H9 (cell line): ENCODE results near the gene PNPO. TPM values are rescaled to one million over a fixed set of nuclear protein-coding genes. Genes with fewer than 3 reads are reported as not detected.
A peak's percentile ranks its signal among the peaks of the same experiment; 100 is the strongest.

Source experiments
- DNase-seq: peaks from one replicate; pipeline ENCODE4 v3.0.0-alpha.2; 2017
- H2AFZ ChIP-seq: one replicate; pipeline ENCODE4 v1.6.1; 2013; ENCODE audit warnings: mild to moderate bottlenecking, low read length, control low read depth, moderate library complexity
- H2AK5ac ChIP-seq: 2 replicates; pipeline ENCODE4 v1.6.1; 2013; ENCODE audit warnings: low read length, control low read depth, mixed read lengths; ENCODE audit not compliant: insufficient read length
- H2BK120ac ChIP-seq: one replicate; pipeline ENCODE4 v1.6.1; 2013; ENCODE audit warnings: low read depth, mild to moderate bottlenecking, low read length, control low read depth, inconsistent platforms; ENCODE audit not compliant: poor library complexity, severe bottlenecking
- H2BK12ac ChIP-seq: 2 replicates; pipeline ENCODE4 v1.6.1; 2013; ENCODE audit warnings: low read length, control low read depth, mixed read lengths, low read depth; ENCODE audit not compliant: insufficient read length
- H2BK15ac ChIP-seq: 2 replicates; pipeline ENCODE4 v1.6.1; 2013; ENCODE audit warnings: low read depth, low read length, control low read depth
- H2BK20ac ChIP-seq: one replicate; pipeline ENCODE4 v1.6.1; 2013; ENCODE audit warnings: low read depth, mild to moderate bottlenecking, low read length, control low read depth, inconsistent platforms; ENCODE audit not compliant: poor library complexity, severe bottlenecking
- H2BK5ac ChIP-seq: 2 replicates; pipeline ENCODE4 v1.6.1; 2013; ENCODE audit warnings: low read length, control low read depth, mixed read lengths; ENCODE audit not compliant: insufficient read length
- H3K14ac ChIP-seq: 2 replicates; pipeline ENCODE4 v1.6.1; 2013; ENCODE audit warnings: low read length, control low read depth; ENCODE audit not compliant: insufficient read depth
- H3K18ac ChIP-seq: 2 replicates; pipeline ENCODE4 v1.6.1; 2013; ENCODE audit warnings: low read depth, mild to moderate bottlenecking, mixed read lengths, low read length, control low read depth; ENCODE audit not compliant: insufficient read length
- H3K23ac ChIP-seq: 2 replicates; pipeline ENCODE4 v1.6.1; 2013; ENCODE audit warnings: low read length, control low read depth, mixed read lengths, low read depth; ENCODE audit not compliant: insufficient read length
- H3K23me2 ChIP-seq: 2 replicates; pipeline ENCODE4 v1.6.1; 2013; ENCODE audit warnings: low read depth, mild to moderate bottlenecking, mixed read lengths, low read length, control low read depth; ENCODE audit not compliant: insufficient read length, poor library complexity, severe bottlenecking
- H3K27ac ChIP-seq: 2 replicates; pipeline ENCODE4 v1.5.1; 2013; ENCODE audit warnings: low read length, control low read depth, mixed read lengths, low read depth; ENCODE audit not compliant: insufficient read length
- H3K27me3 ChIP-seq: 2 replicates; pipeline ENCODE4 v1.6.1; 2013; ENCODE audit warnings: low read length, control low read depth, inconsistent platforms; ENCODE audit not compliant: insufficient read depth
- H3K4ac ChIP-seq: 2 replicates; pipeline ENCODE4 v1.6.1; 2013; ENCODE audit warnings: low read depth, mild to moderate bottlenecking, control low read depth, inconsistent platforms, low read length, moderate library complexity
- H3K4me1 ChIP-seq: 2 replicates; pipeline ENCODE4 v1.6.1; 2013; ENCODE audit warnings: low read length, control low read depth, inconsistent platforms; ENCODE audit not compliant: insufficient read depth
- H3K4me2 ChIP-seq: 2 replicates; pipeline ENCODE4 v1.6.1; 2013; ENCODE audit warnings: low read length, control low read depth, mixed read lengths; ENCODE audit not compliant: insufficient read length, insufficient read depth
- H3K56ac ChIP-seq: 2 replicates; pipeline ENCODE4 v1.6.1; 2013; ENCODE audit warnings: low read depth, mild to moderate bottlenecking, mixed read lengths, low read length, control low read depth; ENCODE audit not compliant: insufficient read length
- H3K79me1 ChIP-seq: 2 replicates; pipeline ENCODE4 v1.6.1; 2013; ENCODE audit warnings: low read depth, mild to moderate bottlenecking, moderate library complexity, low read length, control low read depth, inconsistent platforms; ENCODE audit not compliant: insufficient read depth, poor library complexity, severe bottlenecking
- H3K79me2 ChIP-seq: 2 replicates; pipeline ENCODE4 v1.6.1; 2013; ENCODE audit warnings: low read length, control low read depth, inconsistent platforms; ENCODE audit not compliant: insufficient read depth
- H3K9ac ChIP-seq: 2 replicates; pipeline ENCODE4 v1.6.1; 2013; ENCODE audit warnings: low read length, control low read depth, mixed read lengths; ENCODE audit not compliant: insufficient read length; ENCODE audit errors: extremely low read depth
- H3K9me3 ChIP-seq: one replicate; pipeline ENCODE4 v1.6.1; 2013; ENCODE audit warnings: low read depth, low read length, inconsistent platforms; ENCODE audit not compliant: control insufficient read depth
- H3T11ph ChIP-seq: one replicate; pipeline ENCODE4 v1.6.1; 2013; ENCODE audit warnings: mild to moderate bottlenecking, low read length, control low read depth, inconsistent platforms
- H4K20me1 ChIP-seq: one replicate; pipeline ENCODE4 v1.6.1; 2013; ENCODE audit not compliant: control insufficient read depth, insufficient read length, insufficient read depth
- H4K5ac ChIP-seq: 2 replicates; pipeline ENCODE4 v1.6.1; 2013; ENCODE audit warnings: low read depth, mild to moderate bottlenecking, mixed read lengths, low read length, control low read depth; ENCODE audit not compliant: insufficient read length
- H4K8ac ChIP-seq: replicated peaks from 2 replicates; pipeline ENCODE4 v1.6.1; 2013; ENCODE audit warnings: low read length, control low read depth, mixed read lengths, low read depth; ENCODE audit not compliant: insufficient read length
- H4K91ac ChIP-seq: 2 replicates; pipeline ENCODE4 v1.6.1; 2013; ENCODE audit warnings: low read depth, mild to moderate bottlenecking, moderate library complexity, mixed read lengths, low read length, control low read depth; ENCODE audit not compliant: insufficient read length
- H3K27ac Mint-ChIP-seq, 3 experiments: 2 replicates in 2 of 3; 3 replicates in 1 of 3; pipeline ENCODE4 v1.8.0; 2020 to 2021; ENCODE audit warnings: mixed read lengths in 3 of 3, mild to moderate bottlenecking in 1 of 3, moderate library complexity in 1 of 3
- H3K27me3 Mint-ChIP-seq: 2 replicates; pipeline ENCODE4 v1.8.0; 2021; ENCODE audit warnings: low read depth, mild to moderate bottlenecking, moderate library complexity, mixed read lengths
- H3K36me3 Mint-ChIP-seq, 3 experiments: 2 replicates in 2 of 3; 3 replicates in 1 of 3; pipeline ENCODE4 v1.8.0; 2020 to 2021; ENCODE audit warnings: low read depth in 3 of 3, mixed read lengths in 3 of 3; ENCODE audit not compliant: insufficient read depth in 1 of 3
- H3K4me1 Mint-ChIP-seq, 2 experiments: 2 replicates each; pipeline ENCODE4 v1.8.0; 2020; ENCODE audit warnings: mixed read lengths in 2 of 2
- H3K4me3 Mint-ChIP-seq, 2 experiments: 2 replicates in 1 of 2; 3 replicates in 1 of 2; pipeline ENCODE4 v1.8.0; 2020 to 2021; ENCODE audit warnings: mild to moderate bottlenecking in 2 of 2, mixed read lengths in 2 of 2, moderate library complexity in 1 of 2
- H3K9me3 Mint-ChIP-seq, 2 experiments: 2 replicates in 1 of 2; 3 replicates in 1 of 2; pipeline ENCODE4 v1.8.0; 2020; ENCODE audit warnings: mild to moderate bottlenecking in 2 of 2, mixed read lengths in 2 of 2, moderate library complexity in 1 of 2
- WGBS: extraction: QIAGEN DNeasy Blood & Tissue Kit; methylation state at CpG from one replicate; pipeline ENCODE4 v1.1.7; 2013; ENCODE audit warnings: missing lambda C conversion rate, low lambda C conversion rate, mixed read lengths; ENCODE audit not compliant: insufficient read length; ENCODE audit errors: extremely low coverage; 5-methylcytosine and 5-hydroxymethylcytosine counted together
- total RNA-seq: library from RNA; stranded (reverse); gene quantifications from 2 replicates; pipeline ENCODE4 v1.2.1, GENCODE V29; 2021
- TF ChIP-seq, protein P1 (sequence below): fragments of 200-600 bp; sonication (generic); conservative IDR thresholded peaks from 3 replicates; pipeline ENCODE4 v1.8.0; 2021; ENCODE audit warnings: antibody characterized with exemption, mild to moderate bottlenecking

PNPO gene
- total RNA-seq, 1 experiment from 2014 or later = 6.7 TPM

DNA sequence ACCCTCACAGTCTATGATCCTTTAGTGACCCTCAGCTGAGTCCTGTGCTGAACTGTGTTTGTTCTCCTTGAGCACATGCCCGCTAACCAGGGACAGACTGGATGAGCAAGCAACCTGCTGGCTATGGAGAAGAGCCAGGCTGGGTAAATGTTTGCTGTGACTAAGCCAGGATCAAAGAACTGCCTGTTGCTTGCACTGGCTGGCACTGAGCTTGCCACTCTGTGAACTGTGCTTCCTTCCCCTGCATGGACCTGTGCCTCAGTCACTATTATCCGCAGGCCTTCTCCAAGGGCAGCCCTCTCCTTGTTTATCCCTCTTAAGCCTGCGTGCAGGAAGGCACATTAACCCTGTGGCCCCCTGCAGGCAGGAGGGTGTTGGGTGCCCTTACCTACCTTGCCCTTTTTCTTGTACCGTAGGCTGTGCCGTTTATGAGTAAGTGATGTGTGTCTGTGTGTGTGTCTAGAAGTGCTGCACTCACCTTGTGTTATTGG is 7.4 kb downstream of the PNPO start:
- Histone ChIP-seq H3K4me2 (no peak overlapping the region), H4K91ac (no peak overlapping the region), H3T11ph (no peak overlapping the region), H2AFZ (no peak overlapping the region), H2BK20ac (no peak overlapping the region), H3K4ac (no peak overlapping the region), H3K4me1 (no peaks in the 10 kb centered on the region), H3K27me3 (no peaks in the 10 kb centered on the region), H2BK120ac (no peak overlapping the region), H3K18ac (no peak overlapping the region), H4K5ac (no peak overlapping the region), H3K79me2 (no peaks in the 10 kb centered on the region), H3K23me2 (no peaks in the 10 kb centered on the region), H2AK5ac (no peak overlapping the region), H2BK12ac (no peak overlapping the region), H3K9ac (no peak overlapping the region), H3K79me1 (no peaks in the 10 kb centered on the region), H3K56ac (no peak overlapping the region), H4K8ac (no peak overlapping the region), H3K23ac (no peak overlapping the region), H4K20me1 (no peaks in the 10 kb centered on the region), H3K14ac (no peak overlapping the region), H3K27ac (no peak overlapping the region), H3K9me3 (no peaks in the 10 kb centered on the region), H2BK15ac (no peak overlapping the region), H2BK5ac (no peak overlapping the region)
- Mint-ChIP-seq H3K36me3 (no peaks in the 10 kb centered on the region; a peak in 2 of 7 replicates), H3K4me3 (peak overlapping the region in 1 of 2 experiments; percentile 43; a peak in 1 of 5 replicates), H3K27me3 (peaks cover 5% of the 10 kb centered on the region), H3K27ac (no peak overlapping the region), H3K4me1 (peaks cover 11 to 15% of the 10 kb centered on the region in 2 experiments), H3K9me3 (no peaks in the 10 kb centered on the region; a peak in 1 of 5 replicates)
- TF ChIP-seq, protein P1, sequence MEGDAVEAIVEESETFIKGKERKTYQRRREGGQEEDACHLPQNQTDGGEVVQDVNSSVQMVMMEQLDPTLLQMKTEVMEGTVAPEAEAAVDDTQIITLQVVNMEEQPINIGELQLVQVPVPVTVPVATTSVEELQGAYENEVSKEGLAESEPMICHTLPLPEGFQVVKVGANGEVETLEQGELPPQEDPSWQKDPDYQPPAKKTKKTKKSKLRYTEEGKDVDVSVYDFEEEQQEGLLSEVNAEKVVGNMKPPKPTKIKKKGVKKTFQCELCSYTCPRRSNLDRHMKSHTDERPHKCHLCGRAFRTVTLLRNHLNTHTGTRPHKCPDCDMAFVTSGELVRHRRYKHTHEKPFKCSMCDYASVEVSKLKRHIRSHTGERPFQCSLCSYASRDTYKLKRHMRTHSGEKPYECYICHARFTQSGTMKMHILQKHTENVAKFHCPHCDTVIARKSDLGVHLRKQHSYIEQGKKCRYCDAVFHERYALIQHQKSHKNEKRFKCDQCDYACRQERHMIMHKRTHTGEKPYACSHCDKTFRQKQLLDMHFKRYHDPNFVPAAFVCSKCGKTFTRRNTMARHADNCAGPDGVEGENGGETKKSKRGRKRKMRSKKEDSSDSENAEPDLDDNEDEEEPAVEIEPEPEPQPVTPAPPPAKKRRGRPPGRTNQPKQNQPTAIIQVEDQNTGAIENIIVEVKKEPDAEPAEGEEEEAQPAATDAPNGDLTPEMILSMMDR = no peak
- DNase-seq = no peak
- no CpG with 5 or more reads among the region's 5 CpGs for WGBS
